ENCODE measurements around the gene ARHGAP26.
"Not testable (repeated sequence)": the region's sequence is repeated elsewhere in the genome, so short reads cannot be mapped to it uniquely, and the experiment has no call there.

The ARHGAP26 gene

DNA sequence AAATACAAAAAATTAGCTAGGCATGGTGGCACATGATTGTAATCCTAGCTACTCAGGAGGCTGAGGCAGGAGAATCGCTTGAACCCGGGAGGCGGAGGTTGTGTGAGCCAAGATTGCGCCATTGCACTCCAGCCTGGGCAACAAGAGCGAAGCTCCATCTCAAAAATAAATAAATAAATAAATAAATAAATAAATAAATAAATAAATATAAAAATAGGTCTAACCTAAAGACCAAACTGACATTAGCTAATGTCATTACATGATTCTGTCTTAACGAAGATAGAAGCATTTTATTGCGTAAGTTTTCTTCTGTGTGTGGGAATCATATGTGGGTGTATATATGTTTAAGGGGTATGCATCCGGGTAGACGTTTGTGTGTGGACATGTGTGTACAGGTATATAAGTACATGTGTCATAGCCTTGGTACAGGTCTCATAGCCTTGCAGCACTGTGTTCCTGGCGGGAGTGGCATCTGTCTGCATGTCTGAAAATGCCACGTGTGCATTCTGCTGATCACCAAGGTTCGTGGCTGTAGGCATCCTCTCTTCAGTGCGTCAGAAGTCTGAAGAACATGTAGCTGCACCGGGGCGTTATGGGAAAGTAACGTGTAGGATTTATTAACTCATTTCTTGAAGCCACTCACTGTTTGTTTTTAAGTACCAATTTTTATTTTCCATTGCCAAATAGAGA, 335.2 kb downstream of the ARHGAP26 start:
- no peak for DNase-seq

GRCh38 chr5:143106174-143106573, 336.0 kb downstream of the ARHGAP26 start:
- DNase-seq = no peak

GRCh38 chr5:143108498-143109128, 338.4 kb downstream of the ARHGAP26 start:
- no peak for DNase-seq

DNA sequence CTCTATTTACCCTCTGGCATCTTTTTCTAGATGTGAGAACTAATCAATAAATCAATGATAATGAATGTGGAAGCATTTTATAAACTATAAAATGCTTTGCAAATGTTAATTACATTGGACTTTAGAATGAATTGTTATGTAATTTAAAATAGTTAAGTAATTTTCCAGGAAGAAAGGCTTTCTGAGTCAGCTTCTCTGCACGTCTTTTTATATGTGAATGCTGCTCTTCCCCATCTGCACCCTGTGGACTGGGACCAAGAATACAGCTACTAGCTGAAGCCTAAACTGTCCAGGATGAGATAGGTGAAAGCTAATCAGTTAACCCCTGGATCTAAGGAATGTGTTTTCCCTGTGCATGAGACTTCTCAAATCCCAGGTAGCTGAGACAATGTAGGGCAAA, 340.4 kb downstream of the ARHGAP26 start:
- DNase-seq = no peak

DNA sequence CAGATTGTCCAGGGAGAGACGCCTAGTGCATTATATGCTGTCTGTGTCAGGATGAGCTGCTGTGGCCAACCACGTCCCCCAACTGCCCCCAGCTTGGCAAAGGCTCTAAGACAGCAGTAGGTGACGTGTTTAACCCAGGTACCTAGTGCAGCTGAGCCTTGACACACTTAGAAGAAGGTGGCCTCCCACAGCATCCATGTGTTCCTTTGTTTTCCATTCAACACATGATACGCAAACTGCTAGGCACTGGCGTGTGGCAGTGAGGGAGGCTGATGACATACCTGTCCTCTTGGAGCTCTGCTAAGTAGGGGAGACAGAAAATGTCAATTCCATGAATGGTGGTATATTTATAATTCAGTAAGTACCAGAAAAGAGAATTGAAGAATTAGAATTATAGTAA, 341.6 kb downstream of the ARHGAP26 start:
- no peak for DNase-seq

GRCh38 chr5:143113461-143113860, 343.3 kb downstream of the ARHGAP26 start:
- DNase-seq = no peak

DNA sequence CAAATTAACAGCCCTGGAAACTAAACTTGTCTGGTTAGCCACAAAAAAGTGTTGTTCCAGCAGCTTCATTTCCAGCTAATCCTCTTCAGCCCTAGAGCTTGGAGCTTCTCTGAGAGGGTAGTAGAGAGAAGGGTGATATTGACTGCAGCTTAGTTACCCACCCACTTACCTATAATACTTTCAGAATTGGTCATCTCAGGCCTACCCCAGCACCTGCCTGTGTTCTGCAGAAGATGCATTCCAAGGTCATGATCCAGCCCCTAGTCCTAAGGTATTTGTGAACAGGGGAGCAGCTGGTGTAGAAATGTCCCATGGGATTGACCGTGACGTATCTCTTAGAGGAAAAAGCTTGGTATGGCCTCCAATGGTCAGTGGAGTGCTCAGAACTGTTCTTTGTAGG, 344.3 kb downstream of the ARHGAP26 start:
- no peak for DNase-seq

GRCh38 chr5:143115381-143115780, 345.2 kb downstream of the ARHGAP26 start:
- no peak for DNase-seq

DNA sequence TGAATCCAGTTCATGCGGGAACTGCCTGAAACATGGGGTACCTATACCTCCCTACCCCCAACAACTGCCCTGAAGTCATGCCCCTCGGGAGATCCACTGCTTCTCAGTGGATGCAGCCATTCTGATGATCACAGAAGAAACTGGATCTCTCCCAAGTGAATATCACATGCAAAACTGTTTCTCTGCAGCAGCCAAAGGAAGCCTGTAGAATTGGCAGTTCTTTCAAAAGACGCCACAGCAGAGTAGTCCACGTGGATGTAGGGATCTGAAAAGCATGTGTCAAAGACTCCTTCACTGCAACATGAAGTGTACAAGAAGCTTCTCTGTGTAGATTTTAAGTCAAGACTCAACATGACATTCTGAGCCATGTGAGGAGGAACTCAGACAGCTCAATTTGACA, 346.6 kb downstream of the ARHGAP26 start:
- DNase-seq = no peak

DNA sequence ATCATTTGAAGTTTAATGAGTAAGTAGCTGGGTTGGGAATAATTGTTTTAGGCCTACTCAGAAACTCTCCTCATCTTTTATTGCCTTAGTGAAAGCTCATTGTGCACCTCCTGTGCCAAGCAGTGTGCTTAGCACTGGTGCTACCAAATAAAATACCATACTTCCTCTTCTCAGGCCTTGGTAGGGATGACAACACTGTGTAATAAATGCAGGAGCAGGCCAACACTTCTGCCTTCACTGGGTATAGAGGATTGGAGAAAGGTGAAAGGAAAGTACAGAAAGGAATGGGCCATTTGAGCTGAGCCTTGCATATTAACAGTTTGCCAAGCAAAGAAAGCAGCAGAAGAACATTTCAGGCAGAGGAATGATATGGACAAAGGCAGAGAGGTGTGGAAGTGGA, 347.6 kb downstream of the ARHGAP26 start:
- DNase-seq = no peak

GRCh38 chr5:143118222-143118621, 348.0 kb downstream of the ARHGAP26 start:
- DNase-seq = no peak

GRCh38 chr5:143118818-143119217, 348.6 kb downstream of the ARHGAP26 start:
- not testable (repeated sequence) for DNase-seq

DNA sequence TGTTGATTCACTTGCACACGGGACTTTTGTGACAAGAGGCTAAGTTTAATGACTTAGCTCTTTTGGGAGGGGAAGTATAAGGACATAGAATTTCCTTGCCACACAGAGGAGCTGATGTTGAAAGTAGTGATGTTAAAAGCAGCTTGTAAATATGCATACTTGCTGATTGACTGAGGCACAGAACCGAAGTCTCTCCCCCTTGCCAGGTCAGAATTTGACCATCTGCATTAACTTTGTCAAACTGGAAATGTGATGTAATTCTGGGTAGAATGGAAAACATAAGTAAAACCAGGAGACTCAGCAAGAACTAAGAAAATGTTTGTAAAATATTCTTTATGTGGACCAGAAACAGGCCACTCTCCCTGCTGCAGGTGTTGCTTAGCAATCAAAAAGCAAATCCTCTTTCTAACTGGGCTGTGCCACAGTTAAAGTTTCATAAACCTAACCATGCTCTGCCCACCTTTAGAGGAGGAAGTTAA, 349.2 kb downstream of the ARHGAP26 start:
- DNase-seq = no peak

DNA sequence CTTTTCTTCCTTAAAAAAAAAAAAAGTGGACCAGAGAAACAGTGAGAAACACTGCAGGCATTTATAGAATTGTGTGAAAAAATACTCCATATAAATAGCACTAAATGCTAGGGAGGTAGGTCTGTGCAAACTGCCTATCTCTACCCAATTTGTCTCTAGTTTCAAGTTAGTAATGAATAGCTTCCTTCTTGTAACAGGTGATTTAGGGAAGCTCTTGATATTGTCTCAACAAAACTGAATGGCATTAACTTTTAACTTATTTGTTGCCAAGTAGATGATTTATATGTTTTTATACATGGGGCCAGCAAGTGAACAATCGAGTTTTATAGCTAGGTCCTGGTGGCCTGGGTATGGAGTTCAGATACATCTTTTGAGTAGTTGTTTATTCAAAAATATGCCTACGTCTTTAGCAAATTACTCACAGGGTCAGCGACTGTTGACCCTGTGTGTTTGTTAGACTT, 349.7 kb downstream of the ARHGAP26 start:
- no peak for DNase-seq

- DNase-seq = no peak
These were observed 350.4 kb downstream of the ARHGAP26 start for GRCh38 chr5:143120460-143121134.

GRCh38 chr5:143121135-143121475, 350.9 kb downstream of the ARHGAP26 start:
- no peak for DNase-seq

- DNase-seq = no peak
These were observed 354.4 kb downstream of the ARHGAP26 start for GRCh38 chr5:143124593-143124992.

DNA sequence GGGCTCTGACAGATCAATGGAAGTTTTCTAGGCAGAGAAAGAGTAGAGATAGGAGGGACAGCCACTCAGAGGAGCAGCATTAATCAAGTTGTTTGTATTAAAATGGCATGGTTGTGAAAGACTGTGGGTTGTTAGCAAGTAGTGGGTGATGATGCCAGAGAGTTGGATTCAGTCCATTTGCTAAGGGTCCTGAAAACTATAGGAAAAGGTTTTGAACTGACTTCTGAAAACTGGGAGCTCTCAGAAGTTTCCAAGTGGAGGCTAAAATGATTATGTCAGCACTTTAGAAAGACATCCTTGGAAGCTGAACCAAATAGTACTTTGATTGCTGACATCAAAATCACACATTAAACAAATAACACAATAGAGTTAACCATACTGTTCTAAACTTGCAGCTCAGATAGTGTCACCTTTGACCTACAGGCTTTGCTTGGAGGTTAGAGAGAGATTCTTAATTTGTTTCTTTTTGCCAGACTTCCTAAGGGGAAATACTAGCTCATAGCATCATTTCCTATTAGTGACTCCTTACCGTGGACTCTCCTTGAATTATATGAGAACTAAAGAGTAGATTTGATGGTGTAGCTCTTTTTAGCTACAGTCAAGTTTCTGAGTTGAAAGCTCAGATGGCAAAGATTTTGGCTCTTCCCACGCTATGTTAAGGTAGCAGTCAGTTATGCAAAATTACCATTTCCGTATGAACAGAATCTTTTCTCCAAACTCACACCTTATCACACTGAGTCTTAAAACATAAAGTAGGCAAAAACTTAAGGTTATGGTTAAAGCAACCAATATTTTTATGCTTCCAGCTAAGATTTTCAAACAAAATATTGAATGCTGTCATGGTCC, 356.2 kb downstream of the ARHGAP26 start:
- no peak for DNase-seq

- DNase-seq = no peak
These were observed 358.4 kb downstream of the ARHGAP26 start for GRCh38 chr5:143128412-143129071.

DNA sequence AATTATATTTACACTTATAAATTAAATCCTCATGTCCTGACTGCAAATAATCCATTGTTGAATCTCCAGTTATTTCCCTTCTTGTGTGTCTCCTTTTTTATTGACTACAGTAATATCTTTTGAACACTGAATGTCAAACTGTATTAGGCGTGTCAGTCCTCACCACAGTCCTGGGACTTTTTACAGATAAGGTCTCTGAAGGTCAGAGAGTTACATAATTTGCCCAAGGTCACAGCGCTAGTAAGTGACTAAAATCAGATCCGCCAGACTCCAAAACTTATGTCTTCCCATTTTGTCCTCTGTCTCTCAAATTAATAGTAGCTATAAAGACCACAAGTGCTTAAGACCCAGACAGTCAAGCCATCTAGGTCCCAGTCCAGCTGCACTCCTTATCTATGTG, 359.0 kb downstream of the ARHGAP26 start:
- DNase-seq = no peak

DNA sequence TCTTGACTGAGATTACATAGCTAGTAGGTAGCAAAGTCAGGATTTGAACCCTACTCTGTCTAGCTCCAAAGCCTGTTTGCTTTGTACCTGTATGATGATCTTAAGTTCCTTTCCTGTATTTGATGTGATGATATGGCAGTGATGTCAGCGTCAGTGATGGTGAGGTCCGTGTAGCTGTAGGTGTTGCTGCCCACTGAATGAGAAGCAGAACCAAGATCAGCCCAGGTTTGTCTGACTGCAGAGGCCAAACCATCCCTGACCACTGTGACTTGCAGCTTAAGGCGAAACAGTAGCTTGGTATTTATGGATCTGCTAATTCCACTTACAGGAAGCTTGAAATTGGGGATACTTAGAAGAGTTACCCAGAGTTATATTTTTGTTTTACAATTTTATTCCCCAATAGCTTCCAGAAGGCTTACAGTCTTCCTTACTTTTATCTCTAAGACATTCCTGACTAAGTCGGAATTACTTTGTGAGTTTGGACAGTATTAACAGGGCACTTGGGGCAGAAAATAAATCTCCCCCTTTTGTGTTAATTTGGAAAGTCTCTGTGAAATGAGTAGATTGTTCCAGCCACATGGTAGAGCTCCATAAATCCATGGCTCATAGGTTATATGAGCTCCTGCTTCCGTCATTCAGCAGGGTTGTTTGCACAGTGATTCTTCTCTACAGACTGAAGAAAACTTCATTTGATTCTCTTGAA, 359.9 kb downstream of the ARHGAP26 start:
- DNase-seq = no peak

All from activated CD8-positive, alpha-beta memory T cell treated with anti-CD3 and anti-CD28 coated beads, Interleukin-2, amount 50 U/mL, for 48 hours (primary cell).